Transverse colon (tissue), 4 donors: ENCODE data around the gene MRRF. TPM values are rescaled to one million over a fixed set of nuclear protein-coding genes. Genes with fewer than 3 reads are reported as not detected.

ENCODE experiments used
- DNase-seq: peaks from one replicate; pipeline ENCODE4 v3.0.0-alpha.2; 2019
- H3K27ac ChIP-seq, 4 donors: fragments of 200-600 bp; sonication (generic); 2 replicates each; pipeline ENCODE4 v1.5.1; 2016 to 2018; ENCODE audit warnings: inconsistent platforms in 4 of 4
- H3K27me3 ChIP-seq: fragments of 200-600 bp; sonication (generic); 2 replicates; pipeline ENCODE4 v1.5.1; 2017; ENCODE audit warnings: inconsistent platforms
- H3K36me3 ChIP-seq, 4 donors: fragments of 200-600 bp; sonication (generic); 2 replicates each; pipeline ENCODE4 v1.5.1; 2017 to 2019; ENCODE audit warnings: inconsistent platforms in 4 of 4
- H3K4me1 ChIP-seq, 4 donors: fragments of 200-600 bp; sonication (generic); 2 replicates each; pipeline ENCODE4 v1.5.1; 2017 to 2020; ENCODE audit warnings: inconsistent platforms in 4 of 4
- H3K4me3 ChIP-seq, 4 donors: fragments of 200-600 bp; sonication (generic); 1 replicate in 1 of 4; 2 replicates in 3 of 4; pipeline versions ENCODE4 v1.5.1 to v1.6.1; 2017 to 2019; ENCODE audit warnings: inconsistent platforms in 4 of 4
- H3K9me3 ChIP-seq, 2 donors: fragments of 200-600 bp; sonication (generic); 2 replicates each; pipeline ENCODE4 v1.5.1; 2017 to 2019; ENCODE audit warnings: inconsistent platforms in 2 of 2
- CTCF ChIP-seq, 5 experiments: fragments of 200-600 bp in 3 of 5; fragments of 450-650 bp in 2 of 5; sonication (generic) in 3 of 5; IDR thresholded peaks; 1 replicate in 2 of 5; 2 replicates in 3 of 5; pipeline ENCODE4 v1.5.1; 2016 to 2017; ENCODE audit warnings: antibody characterized with exemption in 5 of 5, inconsistent platforms in 3 of 5, mild to moderate bottlenecking in 2 of 5, moderate library complexity in 1 of 5
- EP300 ChIP-seq: sonication (generic); formaldehyde crosslinking; IDR thresholded peaks from one replicate; pipeline ENCODE4 v1.6.1; 2017; ENCODE audit warnings: antibody characterized with exemption, low read depth
- POLR2A ChIP-seq: fragments of 450-650 bp; IDR thresholded peaks from one replicate; pipeline ENCODE4 v1.6.1; 2016; ENCODE audit warnings: antibody characterized with exemption, mild to moderate bottlenecking, moderate library complexity
- POLR2AphosphoS5 ChIP-seq, 3 donors: sonication (generic); formaldehyde crosslinking; IDR thresholded peaks; one replicate each; pipeline ENCODE4 v1.6.1; 2016; ENCODE audit warnings: antibody characterized with exemption in 3 of 3
- WGBS, 2 donors: methylation state at CpG; one replicate each; pipeline ENCODE4 v1.1.5; 2018; ENCODE audit warnings: low coverage in 1 of 2; 5-methylcytosine and 5-hydroxymethylcytosine counted together
- in situ Hi-C, 4 donors: fragments of 200-750 bp; cut with MboI; loops; one replicate each; pipeline versions ENCODE4 v1.15.0 to v1.15.1; 2017; ENCODE audit warnings: low sequenced_read_pairs in 3 of 4, low pct_ligation_motif_present in 1 of 4, low pct_unique_long_range_greater_than_20kb in 1 of 4
- intact Hi-C: fragments of 100-400 bp; cut with DNase I; formaldehyde crosslinking; loops from one replicate; pipeline ENCODE4 v1.15.1; 2023; ENCODE audit warnings: low total_unique reads
- total RNA-seq, 4 donors: library from RNA; depleted of rRNA; stranded (reverse); fragments of >200 nt; gene quantifications; one replicate each; pipeline ENCODE4 v1.1.0, GENCODE V29; 2016

MRRF gene
- total RNA-seq, 4 donors from 2014 or later, result 46.0 to 142 (median 53.6) TPM

GRCh38 chr9:122371846-122372245 lies 107.2 kb downstream of the MRRF start:
- TF ChIP-seq POLR2A, result no peak
- TF ChIP-seq EP300, result no peak
- TF ChIP-seq CTCF (IDR thresholded peaks at IDR 0.05), result no peak
- no peak for TF ChIP-seq POLR2AphosphoS5 (IDR thresholded peaks at IDR 0.05)
- intact Hi-C loops (no loop called here), in situ Hi-C loops (no loop called here)
- H3K4me3 ChIP-seq, result peak overlapping the region in 3 of 4 donors; percentile 36 to 61 (median 36)
- no peaks in the 10 kb centered on the region for H3K9me3 ChIP-seq
- H3K27ac ChIP-seq, result peak overlapping the region; percentile 68 to 87 (median 78)
- peaks cover 12% of the 10 kb centered on the region for H3K27me3 ChIP-seq
- H3K4me1 ChIP-seq, result peaks cover 16 to 53% (median 29%) of the 10 kb centered on the region in 4 donors
- WGBS, 2 donors, result 92% methylated on average over 8 of the region's 8 CpGs; no CpG with 5 or more reads in 1 of the 2 donors
- no peak for DNase-seq
- H3K36me3 ChIP-seq, result no peaks in the 10 kb centered on the region

- peak overlapping the region; percentile 68 to 87 (median 78) for H3K27ac ChIP-seq
- H3K4me3 ChIP-seq, result peak overlapping the region in 1 of 4 donors; percentile 7
- intact Hi-C loops (no loop called here), in situ Hi-C loops (no loop called here)
- no peaks in the 10 kb centered on the region for H3K9me3 ChIP-seq
- H3K27me3 ChIP-seq, result peaks cover 12% of the 10 kb centered on the region
- TF ChIP-seq POLR2AphosphoS5 (IDR thresholded peaks at IDR 0.05) (no peak), EP300 (no peak), POLR2A (no peak), CTCF (IDR thresholded peaks at IDR 0.05) (no peak)
- H3K4me1 ChIP-seq, result peaks cover 19 to 63% (median 39%) of the 10 kb centered on the region in 4 donors
- DNase-seq, result no peak
- no peaks in the 10 kb centered on the region for H3K36me3 ChIP-seq
- 77 to 80% methylated on average over 8 to 16 of the region's 19 CpGs for WGBS, 2 donors
These were observed 108.5 kb downstream of the MRRF start for GRCh38 chr9:122372856-122373845.

- DNase-seq, result peak; percentile 76
- intact Hi-C loops (no loop called here), in situ Hi-C loops (no loop called here)
- 16% methylated on average over 14 of the region's 14 CpGs; no CpG with 5 or more reads in 1 of the 2 donors for WGBS, 2 donors
- TF ChIP-seq EP300 (no peak), POLR2AphosphoS5 (IDR thresholded peaks at IDR 0.05) (peak in 1 of 3 donors; percentile 35)
- Histone ChIP-seq H3K9me3 (no peaks in the 10 kb centered on the region), H3K27me3 (peaks cover 12% of the 10 kb centered on the region), H3K4me1 (peaks cover 19 to 63% (median 39%) of the 10 kb centered on the region in 4 donors), H3K27ac (peak overlapping the region; percentile 66 to 87 (median 76)), H3K4me3 (no peak overlapping the region), H3K36me3 (no peaks in the 10 kb centered on the region)
These were observed 110.3 kb downstream of the MRRF start for GRCh38 chr9:122374885-122375420.

GRCh38 chr9:122376796-122377195 lies 112.1 kb downstream of the MRRF start:
- intact Hi-C loops (no loop called here), in situ Hi-C loops (no loop called here)
- Histone ChIP-seq H3K36me3 (no peaks in the 10 kb centered on the region), H3K4me3 (no peak overlapping the region), H3K4me1 (peaks cover 19 to 47% (median 31%) of the 10 kb centered on the region in 4 donors), H3K9me3 (no peaks in the 10 kb centered on the region), H3K27ac (peak overlapping the region; percentile 66 to 87 (median 76)), H3K27me3 (peaks cover 3% of the 10 kb centered on the region)
- DNase-seq, result no peak
- 38% methylated on average over 1 of the region's 1 CpG; no CpG with 5 or more reads in 1 of the 2 donors for WGBS, 2 donors
- TF ChIP-seq POLR2AphosphoS5 (IDR thresholded peaks at IDR 0.05), result no peak
- no peak for TF ChIP-seq EP300
- TF ChIP-seq POLR2A, result no peak
- no peak for TF ChIP-seq CTCF (IDR thresholded peaks at IDR 0.05)
